HCT116 (cell line): ENCODE measurements around the gene ASNS. TPM values are rescaled to one million over a fixed set of nuclear protein-coding genes. Genes with fewer than 3 reads are reported as not detected.

Experiments used
- ATAC-seq: fragments of 200-7000 bp; cut with Tn5 transposase; 2 replicates; pipeline ENCODE4 v1.9.1; 2020; ENCODE audit warnings: mild to moderate bottlenecking, moderate library complexity
- BruUV-seq: library from RNA; stranded (reverse); fragments of 400-500 nt; replicated peaks from 2 replicates; lab custom pipeline; 2021; lab: Mats Ljungman, UMichigan
- CTCF ChIA-PET: fragments of 300-600 bp; sonication (Branson Sonifier 250); formaldehyde crosslinking; loops from one replicate; lab custom pipeline; 2021; ENCODE audit warnings: antibody characterized with exemption; lab: Charles Lee
- POLR2A ChIA-PET: fragments of 300-600, 350-600 bp; sonication (Branson Sonifier 250); formaldehyde crosslinking; loops from one replicate; lab custom pipeline; 2021; ENCODE audit warnings: antibody characterized with exemption; lab: Charles Lee
- RAD21 ChIA-PET, 2 experiments: fragments of 300-600 bp; sonication (Branson Sonifier 250); formaldehyde crosslinking; loops; one replicate each; lab custom pipeline; 2023; ENCODE audit warnings: low total read pairs in 2 of 2; ENCODE audit not compliant: uncharacterized antibody in 2 of 2, unreplicated experiment in 2 of 2, low non-redundant PET in 1 of 2; lab: Charles Lee
- DNase-seq: peaks from one replicate; pipeline ENCODE4 v3.0.0-alpha.2; 2010; ENCODE audit warnings: low read depth, low spot score
- H2AFZ ChIP-seq: fragments of 200-600 bp; shearing (Covaris generic), sonication (generic); 2 replicates; pipeline ENCODE4 v1.6.1; 2017; ENCODE audit warnings: low read depth, mixed run types, mixed read lengths, antibody characterized with exemption, low read length; ENCODE audit not compliant: poor library complexity, severe bottlenecking
- H3K27ac ChIP-seq: 2 replicates; pipeline ENCODE4 v1.5.1; 2012; ENCODE audit warnings: low read depth, low read length
- H3K27me3 ChIP-seq: fragments of 200-600 bp; sonication (generic); 2 replicates; pipeline ENCODE4 v1.6.1; 2016; ENCODE audit warnings: mixed run types, low read length, mixed read lengths; ENCODE audit not compliant: insufficient read depth
- H3K36me3 ChIP-seq, 2 experiments: fragments of 200-500 bp in 1 of 2; fragments of 200-600 bp in 1 of 2; sonication (Bioruptor generic) in 1 of 2; sonication (generic) in 1 of 2; 2 replicates each; pipeline versions ENCODE4 v1.5.1 to v1.6.1; 2014 to 2016; ENCODE audit warnings: low read length in 2 of 2, inconsistent platforms in 1 of 2, mixed read lengths in 1 of 2, mixed run types in 1 of 2; ENCODE audit not compliant: insufficient read depth in 2 of 2, control insufficient read depth in 1 of 2
- H3K4me1 ChIP-seq, 2 experiments: fragments of 200-600 bp in 1 of 2; sonication (generic) in 1 of 2; 2 replicates each; pipeline versions ENCODE4 v1.5.1 to v1.6.1; 2012 to 2017; ENCODE audit warnings: low read length in 2 of 2, inconsistent platforms in 1 of 2, mild to moderate bottlenecking in 1 of 2, mixed read lengths in 1 of 2, mixed run types in 1 of 2, moderate library complexity in 1 of 2; ENCODE audit not compliant: insufficient read depth in 2 of 2, control insufficient read depth in 1 of 2
- H3K4me2 ChIP-seq: fragments of 200-600 bp; sonication (generic); 2 replicates; pipeline ENCODE4 v1.6.1; 2017; ENCODE audit warnings: mixed run types, low read length, mixed read lengths
- H3K4me3 ChIP-seq, 2 experiments: fragments of 200-600 bp in 1 of 2; sonication (generic) in 1 of 2; replicated peaks in 1 of 2; 2 replicates each; pipeline ENCODE4 v1.5.1; 2011 to 2016; ENCODE audit warnings: low read length in 2 of 2, control low read depth in 1 of 2, low read depth in 1 of 2, mild to moderate bottlenecking in 1 of 2, mixed read lengths in 1 of 2, mixed run types in 1 of 2
- H3K79me2 ChIP-seq: fragments of 200-600 bp; sonication (generic); 2 replicates; pipeline ENCODE4 v1.6.1; 2017; ENCODE audit warnings: mild to moderate bottlenecking, mixed run types, low read length, moderate library complexity, mixed read lengths; ENCODE audit not compliant: insufficient read depth
- H3K9ac ChIP-seq: fragments of 200-600 bp; sonication (generic); 2 replicates; pipeline ENCODE4 v1.6.1; 2016; ENCODE audit warnings: low read length, mixed read lengths
- H3K9me2 ChIP-seq: fragments of 200-600 bp; sonication (generic), shearing (Covaris generic); 2 replicates; pipeline ENCODE4 v1.6.1; 2017; ENCODE audit warnings: mixed run types, mild to moderate bottlenecking, moderate library complexity; ENCODE audit not compliant: insufficient read depth
- H3K9me3 ChIP-seq, 2 experiments: fragments of 200-500 bp in 1 of 2; fragments of 200-600 bp in 1 of 2; sonication (Bioruptor generic) in 1 of 2; sonication (generic) in 1 of 2; 2 replicates each; pipeline ENCODE4 v1.6.1; 2014 to 2017; ENCODE audit warnings: low read length in 2 of 2, mixed read lengths in 2 of 2, inconsistent platforms in 1 of 2, low read depth in 1 of 2, mild to moderate bottlenecking in 1 of 2, mixed run types in 1 of 2, moderate library complexity in 1 of 2; ENCODE audit not compliant: control insufficient read depth in 1 of 2, insufficient read depth in 1 of 2
- H4K20me1 ChIP-seq: fragments of 200-600 bp; sonication (generic), shearing (Covaris generic); 2 replicates; pipeline ENCODE4 v1.6.1; 2017; ENCODE audit warnings: mixed run types, mild to moderate bottlenecking, moderate library complexity; ENCODE audit not compliant: insufficient read depth
- CEBPB ChIP-seq: IDR thresholded peaks from 2 replicates; pipeline ENCODE4 v1.6.1; 2012; ENCODE audit warnings: low read depth
- EGR1 ChIP-seq: IDR thresholded peaks from 2 replicates; pipeline ENCODE4 v1.6.1; 2012; ENCODE audit warnings: low read depth
- ELF1 ChIP-seq: IDR thresholded peaks from 2 replicates; pipeline ENCODE4 v1.6.1; 2012; ENCODE audit warnings: low read depth, borderline replicate concordance
- EZH2phosphoT487 ChIP-seq: fragments of 200-600 bp; IDR thresholded peaks from 2 replicates; pipeline ENCODE4 v1.6.1; 2018; ENCODE audit warnings: antibody characterized with exemption, borderline replicate concordance
- FOSL1 ChIP-seq: IDR thresholded peaks from 2 replicates; pipeline ENCODE4 v1.6.1; 2012; ENCODE audit warnings: low read depth
- POLR2A ChIP-seq: IDR thresholded peaks from 2 replicates; pipeline ENCODE4 v1.7.0; 2011; ENCODE audit warnings: borderline replicate concordance; ENCODE audit not compliant: insufficient read depth, insufficient read length; ENCODE audit errors: extremely low read depth
- POLR2AphosphoS5 ChIP-seq: IDR thresholded peaks from 2 replicates; pipeline ENCODE4 v1.6.1; 2011; ENCODE audit warnings: mild to moderate bottlenecking, low read depth, low read length, moderate library complexity
- RAD21 ChIP-seq: IDR thresholded peaks from 2 replicates; pipeline ENCODE4 v1.6.1; 2012; ENCODE audit warnings: low read depth, mild to moderate bottlenecking
- SIN3A ChIP-seq: IDR thresholded peaks from 2 replicates; pipeline ENCODE4 v1.6.1; 2012; ENCODE audit warnings: low read depth
- SRF ChIP-seq: IDR thresholded peaks from 2 replicates; pipeline ENCODE4 v1.6.1; 2012; ENCODE audit warnings: low read depth
- YY1 ChIP-seq: IDR thresholded peaks from 2 replicates; pipeline ENCODE4 v1.6.1; 2011; ENCODE audit warnings: low read length, low read depth, moderate library complexity, mild to moderate bottlenecking; ENCODE audit not compliant: insufficient replicate concordance; ENCODE audit errors: extremely low read depth
- ZFX ChIP-seq: fragments of 450-650 bp; IDR thresholded peaks from 2 replicates; pipeline ENCODE4 v1.6.1; 2017
- ZNF274 ChIP-seq: fragments of 200-500 bp; sonication (Bioruptor generic); IDR thresholded peaks from 2 replicates; pipeline ENCODE4 v1.6.1; 2014; ENCODE audit warnings: mild to moderate bottlenecking, low read depth, low read length, inconsistent platforms
- intact Hi-C: fragments of 100-400 bp; cut with micrococcal nuclease; formaldehyde crosslinking; loops from 2 replicates; pipeline ENCODE4 v1.10.0; 2022
- total RNA-seq: library from RNA; stranded (reverse); gene quantifications from one replicate; pipeline ENCODE4 v1.2.1, GENCODE V29; 2021; ENCODE audit not compliant: unreplicated experiment
- TF ChIP-seq, protein P1 (sequence below): IDR thresholded peaks from 2 replicates; pipeline ENCODE4 v1.6.1; 2012; ENCODE audit warnings: low read depth
- TF ChIP-seq, protein P2 (sequence below), 3 experiments: fragments of 200-600 bp in 1 of 3; sonication (generic) in 1 of 3; IDR thresholded peaks in 2 of 3; conservative IDR thresholded peaks in 1 of 3; 2 replicates each; pipeline ENCODE4 v1.5.1; 2012 to 2017; ENCODE audit warnings: low read depth in 2 of 3, low read length in 2 of 3, antibody characterized with exemption in 1 of 3, borderline replicate concordance in 1 of 3, control low read depth in 1 of 3, mild to moderate bottlenecking in 1 of 3, mixed read lengths in 1 of 3, mixed run types in 1 of 3, moderate library complexity in 1 of 3; ENCODE audit not compliant: insufficient read depth in 1 of 3
- TF ChIP-seq, protein P3 (sequence below): IDR thresholded peaks from 2 replicates; pipeline ENCODE4 v1.6.1; 2012
- TF ChIP-seq, protein P4 (sequence below): IDR thresholded peaks from 2 replicates; pipeline ENCODE4 v1.6.1; 2012
- TF ChIP-seq, protein P5 (sequence below): IDR thresholded peaks from 2 replicates; pipeline ENCODE4 v1.6.1; 2011; ENCODE audit warnings: mild to moderate bottlenecking, low read length, moderate library complexity; ENCODE audit not compliant: insufficient replicate concordance; ENCODE audit errors: extremely low read depth

Gene ASNS
- total RNA-seq, 1 experiment from 2014 or later: 282 TPM

DNA sequence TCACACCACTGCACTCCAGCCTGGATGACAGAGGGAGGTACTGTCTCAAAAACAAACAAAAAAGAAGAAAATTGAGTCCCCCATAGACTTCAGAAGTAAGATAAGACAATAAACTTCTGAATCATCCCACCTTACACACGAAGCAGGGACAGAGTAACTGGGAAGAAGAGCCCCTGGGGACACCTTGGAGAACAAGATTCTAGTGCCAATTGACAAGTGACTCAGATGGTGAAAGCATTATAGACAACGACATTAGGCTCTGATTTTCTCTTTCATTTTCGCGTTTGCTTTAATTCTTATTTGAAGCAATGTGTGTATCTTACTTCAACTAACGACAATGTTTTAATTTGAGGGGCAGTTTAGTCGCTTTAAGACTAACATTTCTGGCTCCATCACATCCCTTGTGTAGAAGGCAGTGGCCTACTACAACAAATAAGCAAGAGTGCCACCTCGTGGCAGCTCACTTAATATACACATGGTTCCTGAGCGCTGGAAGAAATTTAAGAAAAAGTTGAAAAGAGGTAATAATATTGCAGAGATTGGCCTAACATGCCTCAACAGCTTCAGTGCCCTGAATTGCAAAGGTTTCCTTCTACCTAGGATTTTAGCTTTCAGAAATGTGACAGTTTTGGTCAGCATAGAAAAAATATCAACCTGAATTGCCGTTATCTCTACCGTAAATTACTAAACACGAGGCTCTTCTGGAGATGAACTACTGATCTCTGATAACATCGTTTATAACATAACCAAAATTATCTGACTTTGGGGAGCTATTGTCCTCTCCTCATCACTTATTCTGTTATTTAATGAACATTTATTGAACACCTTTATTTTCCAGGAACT lies 36.7 kb downstream of the ASNS start:
- POLR2A ChIA-PET: no interaction called here
- Histone ChIP-seq H3K4me3 (no peak overlapping the region), H3K79me2 (no peaks in the 10 kb centered on the region), H3K4me2 (no peak overlapping the region), H4K20me1 (no peaks in the 10 kb centered on the region), H3K4me1 (no peaks in the 10 kb centered on the region), H3K27ac (no peak overlapping the region), H3K9me2 (no peaks in the 10 kb centered on the region), H3K9me3 (no peaks in the 10 kb centered on the region), H3K36me3 (no peaks in the 10 kb centered on the region), H3K9ac (no peak overlapping the region), H2AFZ (peak overlapping the region; percentile 29), H3K27me3 (peaks cover 23% of the 10 kb centered on the region)
- RAD21 ChIA-PET: interaction anchor here in 1 of 2 experiments (0.6 kb wide), 1 partner anchor 10 kb away, joined by 3 read pairs; no protein-coding TSS in a partner anchor
- BruUV-seq: no TSS peak
- intact Hi-C loops: loop anchor here (1.0 to 10.0 kb wide), 6 partner anchors 19 to 731 kb away; no protein-coding TSS in a partner anchor
- ATAC-seq: peak; percentile 94
- CTCF ChIA-PET: interaction anchor here (1.0 to 3.1 kb wide), 10 partner anchors 8 to 1920 kb away, joined by 3 to 17 read pairs (median 6); no protein-coding TSS in a partner anchor
- peak; percentile 50 for DNase-seq
- TF ChIP-seq, protein P1, sequence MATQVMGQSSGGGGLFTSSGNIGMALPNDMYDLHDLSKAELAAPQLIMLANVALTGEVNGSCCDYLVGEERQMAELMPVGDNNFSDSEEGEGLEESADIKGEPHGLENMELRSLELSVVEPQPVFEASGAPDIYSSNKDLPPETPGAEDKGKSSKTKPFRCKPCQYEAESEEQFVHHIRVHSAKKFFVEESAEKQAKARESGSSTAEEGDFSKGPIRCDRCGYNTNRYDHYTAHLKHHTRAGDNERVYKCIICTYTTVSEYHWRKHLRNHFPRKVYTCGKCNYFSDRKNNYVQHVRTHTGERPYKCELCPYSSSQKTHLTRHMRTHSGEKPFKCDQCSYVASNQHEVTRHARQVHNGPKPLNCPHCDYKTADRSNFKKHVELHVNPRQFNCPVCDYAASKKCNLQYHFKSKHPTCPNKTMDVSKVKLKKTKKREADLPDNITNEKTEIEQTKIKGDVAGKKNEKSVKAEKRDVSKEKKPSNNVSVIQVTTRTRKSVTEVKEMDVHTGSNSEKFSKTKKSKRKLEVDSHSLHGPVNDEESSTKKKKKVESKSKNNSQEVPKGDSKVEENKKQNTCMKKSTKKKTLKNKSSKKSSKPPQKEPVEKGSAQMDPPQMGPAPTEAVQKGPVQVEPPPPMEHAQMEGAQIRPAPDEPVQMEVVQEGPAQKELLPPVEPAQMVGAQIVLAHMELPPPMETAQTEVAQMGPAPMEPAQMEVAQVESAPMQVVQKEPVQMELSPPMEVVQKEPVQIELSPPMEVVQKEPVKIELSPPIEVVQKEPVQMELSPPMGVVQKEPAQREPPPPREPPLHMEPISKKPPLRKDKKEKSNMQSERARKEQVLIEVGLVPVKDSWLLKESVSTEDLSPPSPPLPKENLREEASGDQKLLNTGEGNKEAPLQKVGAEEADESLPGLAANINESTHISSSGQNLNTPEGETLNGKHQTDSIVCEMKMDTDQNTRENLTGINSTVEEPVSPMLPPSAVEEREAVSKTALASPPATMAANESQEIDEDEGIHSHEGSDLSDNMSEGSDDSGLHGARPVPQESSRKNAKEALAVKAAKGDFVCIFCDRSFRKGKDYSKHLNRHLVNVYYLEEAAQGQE: no peak
- TF ChIP-seq SIN3A (no peak), FOSL1 (0 out of 2 replicates have a peak, but pooled peaks have one; percentile 12), SRF (no peak), EGR1 (no peak), ZNF274 (no peak), CEBPB (no peak), ZFX (no peak), POLR2AphosphoS5 (no peak), POLR2A (no peak), ELF1 (no peak), YY1 (no peak), RAD21 (peak; percentile 82), EZH2phosphoT487 (no peak)
- TF ChIP-seq, protein P2, sequence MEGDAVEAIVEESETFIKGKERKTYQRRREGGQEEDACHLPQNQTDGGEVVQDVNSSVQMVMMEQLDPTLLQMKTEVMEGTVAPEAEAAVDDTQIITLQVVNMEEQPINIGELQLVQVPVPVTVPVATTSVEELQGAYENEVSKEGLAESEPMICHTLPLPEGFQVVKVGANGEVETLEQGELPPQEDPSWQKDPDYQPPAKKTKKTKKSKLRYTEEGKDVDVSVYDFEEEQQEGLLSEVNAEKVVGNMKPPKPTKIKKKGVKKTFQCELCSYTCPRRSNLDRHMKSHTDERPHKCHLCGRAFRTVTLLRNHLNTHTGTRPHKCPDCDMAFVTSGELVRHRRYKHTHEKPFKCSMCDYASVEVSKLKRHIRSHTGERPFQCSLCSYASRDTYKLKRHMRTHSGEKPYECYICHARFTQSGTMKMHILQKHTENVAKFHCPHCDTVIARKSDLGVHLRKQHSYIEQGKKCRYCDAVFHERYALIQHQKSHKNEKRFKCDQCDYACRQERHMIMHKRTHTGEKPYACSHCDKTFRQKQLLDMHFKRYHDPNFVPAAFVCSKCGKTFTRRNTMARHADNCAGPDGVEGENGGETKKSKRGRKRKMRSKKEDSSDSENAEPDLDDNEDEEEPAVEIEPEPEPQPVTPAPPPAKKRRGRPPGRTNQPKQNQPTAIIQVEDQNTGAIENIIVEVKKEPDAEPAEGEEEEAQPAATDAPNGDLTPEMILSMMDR (IDR thresholded peaks at IDR 0.05 in 2 of 3, conservative IDR thresholded peaks at IDR 0.05 in 1 of 3; ENCODE audit: borderline replicate concordance in 1 of 3, insufficient read depth in 1 of 3, low read depth in 2 of 3, low read length in 2 of 3): peak; percentile 63 to 80 (median 69)
- TF ChIP-seq, protein P3, sequence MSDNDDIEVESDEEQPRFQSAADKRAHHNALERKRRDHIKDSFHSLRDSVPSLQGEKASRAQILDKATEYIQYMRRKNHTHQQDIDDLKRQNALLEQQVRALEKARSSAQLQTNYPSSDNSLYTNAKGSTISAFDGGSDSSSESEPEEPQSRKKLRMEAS: 0 out of 2 replicates have a peak, but pooled peaks have one; percentile 24
- TF ChIP-seq, protein P4, sequence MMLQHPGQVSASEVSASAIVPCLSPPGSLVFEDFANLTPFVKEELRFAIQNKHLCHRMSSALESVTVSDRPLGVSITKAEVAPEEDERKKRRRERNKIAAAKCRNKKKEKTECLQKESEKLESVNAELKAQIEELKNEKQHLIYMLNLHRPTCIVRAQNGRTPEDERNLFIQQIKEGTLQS: no peak
- TF ChIP-seq, protein P5, sequence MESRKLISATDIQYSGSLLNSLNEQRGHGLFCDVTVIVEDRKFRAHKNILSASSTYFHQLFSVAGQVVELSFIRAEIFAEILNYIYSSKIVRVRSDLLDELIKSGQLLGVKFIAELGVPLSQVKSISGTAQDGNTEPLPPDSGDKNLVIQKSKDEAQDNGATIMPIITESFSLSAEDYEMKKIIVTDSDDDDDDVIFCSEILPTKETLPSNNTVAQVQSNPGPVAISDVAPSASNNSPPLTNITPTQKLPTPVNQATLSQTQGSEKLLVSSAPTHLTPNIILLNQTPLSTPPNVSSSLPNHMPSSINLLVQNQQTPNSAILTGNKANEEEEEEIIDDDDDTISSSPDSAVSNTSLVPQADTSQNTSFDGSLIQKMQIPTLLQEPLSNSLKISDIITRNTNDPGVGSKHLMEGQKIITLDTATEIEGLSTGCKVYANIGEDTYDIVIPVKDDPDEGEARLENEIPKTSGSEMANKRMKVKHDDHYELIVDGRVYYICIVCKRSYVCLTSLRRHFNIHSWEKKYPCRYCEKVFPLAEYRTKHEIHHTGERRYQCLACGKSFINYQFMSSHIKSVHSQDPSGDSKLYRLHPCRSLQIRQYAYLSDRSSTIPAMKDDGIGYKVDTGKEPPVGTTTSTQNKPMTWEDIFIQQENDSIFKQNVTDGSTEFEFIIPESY: no peak
